ENCODE data around the gene TBX10. TPM values are rescaled to one million over a fixed set of nuclear protein-coding genes. Genes with fewer than 3 reads are reported as not detected.

Gene TBX10
- total and polyA plus RNA-seq, 2 of the 8 experiments (the other 6 are each of a cell fraction or from before 2014, with no cell fraction given) = 0.09 TPM; not detected in 1

GRCh38 chr11:67657300-67657699, 17.7 kb upstream of the TBX10 start (continued):
- TF ChIP-seq CHD7 (IDR thresholded peaks at IDR 0.05; ENCODE audit: insufficient replicate concordance, low read length) = no peak
- TF ChIP-seq TAF7 (optimal IDR thresholded peaks at IDR 0.05; ENCODE audit: borderline replicate concordance, low read depth, low read length) = no peak
